ENCODE measurements around the gene MKNK2.
"Not testable (repeated sequence)": the region's sequence is repeated elsewhere in the genome, so short reads cannot be mapped to it uniquely, and the experiment has no call there.

MKNK2 gene

DNA sequence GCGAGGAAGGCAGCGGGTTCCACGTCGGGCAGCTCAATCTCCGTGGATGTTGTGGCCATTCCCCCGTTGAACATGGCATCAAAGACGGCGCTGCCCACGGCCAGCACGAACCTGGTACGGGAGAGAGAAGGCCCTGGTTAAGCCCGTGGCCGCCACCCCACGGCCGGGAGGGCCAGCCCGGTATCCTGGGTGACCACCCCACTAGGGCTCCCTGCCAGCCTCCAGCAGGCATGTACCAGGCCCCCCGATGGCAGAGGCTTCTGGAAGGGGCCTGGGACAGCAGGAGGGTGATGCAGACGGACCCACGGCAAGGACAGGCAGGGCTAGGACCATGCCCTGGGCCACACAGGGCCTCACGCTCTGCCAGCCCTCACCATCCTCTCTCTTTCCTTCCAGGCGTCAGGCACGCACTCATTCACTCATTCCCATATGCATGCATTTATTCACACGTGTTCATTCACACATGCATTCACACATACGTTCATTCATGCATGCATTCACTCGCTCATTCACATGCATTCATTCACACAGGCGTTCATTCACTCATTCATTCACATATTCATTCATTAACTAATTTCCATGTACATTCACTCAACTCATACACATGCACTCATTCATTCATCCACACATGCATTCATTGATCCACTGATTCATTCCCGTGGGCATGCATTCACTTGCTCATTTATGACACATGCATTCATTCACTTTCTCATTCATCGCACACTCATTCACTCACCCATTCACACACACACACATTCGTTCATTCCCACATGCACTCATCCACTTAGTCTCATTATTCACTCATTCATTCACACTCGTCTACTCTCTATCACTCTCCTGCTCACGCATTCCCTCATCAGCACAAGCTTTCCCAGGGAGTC lies 53.5 kb downstream of the MKNK2 start:
- Mint-ChIP-seq H3K27me3 (ENCODE audit: low read depth) (no peaks in the 10 kb centered on the region), H3K4me1 (ENCODE audit: low read depth) (no peaks in the 10 kb centered on the region), H3K4me3 (no peak overlapping the region), H3K9me3 (no peaks in the 10 kb centered on the region), H3K36me3 (ENCODE audit: low read depth) (peaks cover 26% of the 10 kb centered on the region), H3K27ac (no peak overlapping the region)
- DNase-seq (ENCODE audit: low spot score) = no peak

DNA sequence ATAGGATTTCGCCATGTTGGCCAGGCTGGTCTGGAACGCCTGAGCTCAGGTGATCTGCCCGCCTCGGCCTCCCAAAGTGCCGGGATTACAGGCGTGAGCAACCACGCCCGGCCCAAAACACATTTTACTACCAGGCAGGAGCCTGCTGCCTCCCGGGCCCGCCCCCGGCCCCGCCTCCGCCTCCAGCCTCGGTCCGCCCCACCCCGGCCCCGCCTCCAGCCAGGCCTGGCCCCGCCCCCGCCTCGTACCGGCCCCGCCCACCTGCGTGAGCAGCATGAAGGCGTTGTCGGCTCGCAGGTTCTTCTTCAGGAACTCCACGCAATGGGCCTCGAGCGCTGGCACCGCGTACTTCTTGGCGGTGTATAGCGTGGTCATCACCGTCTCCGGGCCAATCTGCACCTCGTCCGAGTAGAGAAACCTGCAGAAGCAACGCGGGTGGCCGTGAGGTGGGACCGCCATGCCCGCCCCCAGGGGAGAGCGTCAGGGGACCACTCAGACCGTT lies 58.2 kb downstream of the MKNK2 start:
- DNase-seq (ENCODE audit: low spot score) = no peak
- H3K36me3 Mint-ChIP-seq (ENCODE audit: low read depth) = peaks cover 26% of the 10 kb centered on the region
- H3K4me1 Mint-ChIP-seq (ENCODE audit: low read depth) = no peaks in the 10 kb centered on the region
- H3K27me3 Mint-ChIP-seq (ENCODE audit: low read depth) = no peaks in the 10 kb centered on the region
- H3K27ac Mint-ChIP-seq = no peak overlapping the region
- no peak overlapping the region for H3K4me3 Mint-ChIP-seq
- no peaks in the 10 kb centered on the region for H3K9me3 Mint-ChIP-seq

DNA sequence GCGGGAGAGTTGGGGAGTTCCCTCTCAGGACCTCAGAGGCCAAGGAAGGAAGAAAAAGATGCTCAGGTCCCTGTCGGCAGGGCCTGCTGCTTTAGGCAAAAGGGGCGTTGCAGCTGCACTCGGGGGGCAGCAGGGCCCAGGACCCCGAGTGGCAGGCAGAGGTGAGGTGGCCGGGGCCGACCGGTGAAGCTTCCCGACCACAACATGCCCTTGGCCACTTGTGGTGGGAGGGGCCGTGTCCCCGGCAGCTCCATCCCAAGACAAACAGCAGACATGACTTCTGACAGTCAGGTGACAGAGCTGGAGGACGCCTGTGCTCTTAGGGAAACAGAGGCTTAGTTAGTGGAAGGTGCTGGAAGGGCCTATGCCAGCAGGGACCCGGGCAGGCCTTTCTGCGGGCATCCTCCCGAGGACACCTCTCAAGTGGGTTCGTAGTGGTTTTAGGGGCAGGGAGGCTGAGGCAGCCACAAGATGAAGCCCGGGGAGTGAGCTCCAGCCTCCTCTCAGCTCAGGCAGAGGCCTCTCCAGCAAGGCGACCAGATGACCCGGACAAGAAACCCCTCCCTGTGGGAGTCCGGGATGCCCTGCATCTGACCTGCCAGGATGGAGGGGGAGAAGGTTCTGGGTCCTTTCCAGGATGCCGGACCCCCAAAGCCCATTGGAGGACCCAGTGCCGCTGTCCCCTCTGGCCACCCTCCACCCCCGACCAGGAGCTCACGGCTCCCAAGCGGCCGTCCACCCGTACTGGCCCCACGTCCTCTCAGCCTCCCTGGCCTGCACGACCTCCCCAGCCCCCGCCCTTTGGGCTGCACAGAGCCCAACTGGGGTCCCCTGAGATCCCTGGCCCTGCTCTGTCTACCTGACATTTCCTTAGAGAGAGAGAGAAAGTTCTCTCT lies 59.8 kb downstream of the MKNK2 start:
- H3K27me3 Mint-ChIP-seq (ENCODE audit: low read depth) = no peaks in the 10 kb centered on the region
- no peak for DNase-seq (ENCODE audit: low spot score)
- no peaks in the 10 kb centered on the region for H3K9me3 Mint-ChIP-seq
- H3K4me1 Mint-ChIP-seq (ENCODE audit: low read depth) = no peaks in the 10 kb centered on the region
- peak overlapping the region; percentile 36 for H3K27ac Mint-ChIP-seq
- peaks cover 23% of the 10 kb centered on the region for H3K36me3 Mint-ChIP-seq (ENCODE audit: low read depth)
- no peak overlapping the region for H3K4me3 Mint-ChIP-seq

GRCh38 chr19:1990230-1991017 lies 60.6 kb downstream of the MKNK2 start:
- Mint-ChIP-seq H3K36me3 (ENCODE audit: low read depth) (peaks cover 19% of the 10 kb centered on the region), H3K4me1 (ENCODE audit: low read depth) (no peaks in the 10 kb centered on the region), H3K27me3 (ENCODE audit: low read depth) (no peaks in the 10 kb centered on the region), H3K27ac (no peak overlapping the region), H3K4me3 (no peak overlapping the region), H3K9me3 (no peaks in the 10 kb centered on the region)
- no peak for DNase-seq (ENCODE audit: low spot score)

GRCh38 chr19:1989513-1990229 lies 61.4 kb downstream of the MKNK2 start:
- no peak for DNase-seq (ENCODE audit: low spot score)
- Mint-ChIP-seq H3K27ac (no peak overlapping the region), H3K4me3 (no peak overlapping the region), H3K36me3 (ENCODE audit: low read depth) (peaks cover 20% of the 10 kb centered on the region), H3K27me3 (ENCODE audit: low read depth) (no peaks in the 10 kb centered on the region), H3K9me3 (no peaks in the 10 kb centered on the region), H3K4me1 (ENCODE audit: low read depth) (no peaks in the 10 kb centered on the region)

- not testable (repeated sequence) for H3K4me1 Mint-ChIP-seq (ENCODE audit: low read depth); DNase-seq (ENCODE audit: low spot score); H3K4me3 Mint-ChIP-seq; H3K9me3 Mint-ChIP-seq; H3K27ac Mint-ChIP-seq; H3K27me3 Mint-ChIP-seq (ENCODE audit: low read depth)
- H3K36me3 Mint-ChIP-seq (ENCODE audit: low read depth) = peaks cover 21% of the 10 kb centered on the region
These were observed 62.6 kb downstream of the MKNK2 start for GRCh38 chr19:1988464-1988863.

All from T-helper 2 cell treated with Interferon-gamma antibody and Interleukin-4, amounts not matched to agents 5 μg/mL and 100 μg/mL, for 36 hours (primary cell).